AG08395 (cell line): ENCODE measurements around the gene SLC18A2.
"Not testable (repeated sequence)": the region's sequence is repeated elsewhere in the genome, so short reads cannot be mapped to it uniquely, and the experiment has no call there.

Experiments
- DNase-seq: peaks from one replicate; pipeline ENCODE4 v3.0.0; 2012; ENCODE audit warnings: mixed read lengths, low spot score

SLC18A2 gene

GRCh38 chr10:117262903-117263293 lies 22.0 kb downstream of the SLC18A2 start:
- no peak for DNase-seq

GRCh38 chr10:117264782-117265181 lies 23.9 kb downstream of the SLC18A2 start:
- no peak for DNase-seq

- DNase-seq = no peak
Measured at GRCh38 chr10:117266400-117266799, 25.5 kb downstream of the SLC18A2 start.

- DNase-seq = no peak
Measured at GRCh38 chr10:117266812-117267211, 25.9 kb downstream of the SLC18A2 start.

- DNase-seq = no peak
Measured at GRCh38 chr10:117268258-117268657, 27.3 kb downstream of the SLC18A2 start.

GRCh38 chr10:117268907-117269306 lies 28.0 kb downstream of the SLC18A2 start:
- DNase-seq = no peak

- DNase-seq = no peak
Measured at GRCh38 chr10:117271427-117271826, 30.5 kb downstream of the SLC18A2 start.

GRCh38 chr10:117272195-117273076 lies 31.5 kb downstream of the SLC18A2 start:
- no peak for DNase-seq

- no peak for DNase-seq
Measured at GRCh38 chr10:117273980-117274379, 33.1 kb downstream of the SLC18A2 start.

- DNase-seq = no peak
Measured at GRCh38 chr10:117274509-117274908, 33.6 kb downstream of the SLC18A2 start.

- no peak for DNase-seq
Measured at GRCh38 chr10:117275121-117275520, 34.2 kb downstream of the SLC18A2 start.

- DNase-seq = no peak
Measured at GRCh38 chr10:117277675-117278074, 36.8 kb downstream of the SLC18A2 start.

- no peak for DNase-seq
Measured at GRCh38 chr10:117284716-117285494, 44.0 kb downstream of the SLC18A2 start.

- DNase-seq = not testable (repeated sequence)
Measured at GRCh38 chr10:117290872-117291271, 50.0 kb downstream of the SLC18A2 start.

- DNase-seq = no peak
Measured at GRCh38 chr10:117294039-117294645, 53.2 kb downstream of the SLC18A2 start.

GRCh38 chr10:117294735-117295134 lies 53.8 kb downstream of the SLC18A2 start:
- no peak for DNase-seq

- DNase-seq = no peak
Measured at GRCh38 chr10:117298219-117298618, 57.3 kb downstream of the SLC18A2 start.

- DNase-seq = no peak
Measured at GRCh38 chr10:117299435-117299834, 58.5 kb downstream of the SLC18A2 start.

- DNase-seq = no peak
Measured at GRCh38 chr10:117300671-117301070, 59.8 kb downstream of the SLC18A2 start.

GRCh38 chr10:117303451-117303850 lies 62.5 kb downstream of the SLC18A2 start:
- DNase-seq = not testable (repeated sequence)

- DNase-seq = no peak
Measured at GRCh38 chr10:117306674-117307073, 65.8 kb downstream of the SLC18A2 start.

- no peak for DNase-seq
Measured at GRCh38 chr10:117311261-117311660, 70.3 kb downstream of the SLC18A2 start.

GRCh38 chr10:117312430-117312829 lies 71.5 kb downstream of the SLC18A2 start:
- DNase-seq = no peak
